GM06990 (cell line): Measurements from ENCODE around the gene ACER3.
"Not testable (repeated sequence)": the region's sequence is repeated elsewhere in the genome, so short reads cannot be mapped to it uniquely, and the experiment has no call there.

Experiments
- DNase-seq: peaks from one replicate; pipeline ENCODE4 v3.0.0-alpha.2; 2011; ENCODE audit not compliant: insufficient read length; ENCODE audit errors: extremely low read depth
- H3K27me3 ChIP-seq: replicated peaks from 2 replicates; pipeline ENCODE4 v1.6.0; 2011; ENCODE audit warnings: low read length; ENCODE audit not compliant: control insufficient read depth, insufficient read depth
- H3K36me3 ChIP-seq: 2 replicates; pipeline ENCODE4 v1.5.1; 2011; ENCODE audit warnings: low read length; ENCODE audit not compliant: control insufficient read depth, insufficient read depth
- H3K4me3 ChIP-seq: replicated peaks from 2 replicates; pipeline ENCODE4 v1.5.1; 2011; ENCODE audit warnings: low read depth, mild to moderate bottlenecking, control low read depth, low read length
- CTCF ChIP-seq: IDR thresholded peaks from 2 replicates; pipeline ENCODE4 v1.5.1; 2011; ENCODE audit warnings: low read length, control low read depth, mild to moderate bottlenecking, inconsistent platforms; ENCODE audit not compliant: insufficient read depth, poor library complexity, severe bottlenecking

ACER3 gene

GRCh38 chr11:77002776-77003175, 142.1 kb downstream of the ACER3 start:
- TF ChIP-seq CTCF = no peak
- no peak for DNase-seq
- Histone ChIP-seq H3K27me3 (no peaks in the 10 kb centered on the region), H3K4me3 (no peak overlapping the region), H3K36me3 (no peaks in the 10 kb centered on the region)

GRCh38 chr11:77003963-77004362, 143.2 kb downstream of the ACER3 start:
- Histone ChIP-seq H3K36me3 (no peaks in the 10 kb centered on the region), H3K27me3 (no peaks in the 10 kb centered on the region), H3K4me3 (no peak overlapping the region)
- DNase-seq = no peak
- TF ChIP-seq CTCF = no peak

GRCh38 chr11:77009533-77010160, 148.9 kb downstream of the ACER3 start:
- no peak for DNase-seq
- Histone ChIP-seq H3K36me3 (no peaks in the 10 kb centered on the region), H3K4me3 (no peak overlapping the region), H3K27me3 (no peaks in the 10 kb centered on the region)
- TF ChIP-seq CTCF = no peak

DNA sequence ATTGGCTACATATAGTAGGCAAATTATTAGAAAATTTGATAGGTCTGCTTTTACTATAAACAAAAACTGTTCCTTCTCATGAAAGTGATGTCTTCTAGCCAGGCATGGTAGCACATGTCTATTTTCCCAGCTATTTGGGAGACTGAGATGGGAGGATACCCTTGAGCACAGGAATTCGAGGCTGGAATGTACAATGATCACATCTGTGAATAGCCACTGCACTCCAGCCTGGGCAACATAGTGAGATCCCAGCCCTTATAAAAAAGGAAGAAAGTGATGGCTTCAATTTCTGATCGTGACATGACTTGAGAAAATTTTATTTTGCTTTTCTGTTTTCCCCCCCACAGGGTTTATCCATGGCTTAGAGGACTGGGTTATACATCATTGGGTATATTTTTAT, 154.0 kb downstream of the ACER3 start:
- H3K36me3 ChIP-seq = no peaks in the 10 kb centered on the region
- no peaks in the 10 kb centered on the region for H3K27me3 ChIP-seq
- DNase-seq = no peak
- no peak overlapping the region for H3K4me3 ChIP-seq
- TF ChIP-seq CTCF = no peak

- not testable (repeated sequence) for DNase-seq, H3K27me3 ChIP-seq, H3K4me3 ChIP-seq, H3K36me3 ChIP-seq
These were observed 157.7 kb downstream of the ACER3 start for GRCh38 chr11:77018396-77018924.

DNA sequence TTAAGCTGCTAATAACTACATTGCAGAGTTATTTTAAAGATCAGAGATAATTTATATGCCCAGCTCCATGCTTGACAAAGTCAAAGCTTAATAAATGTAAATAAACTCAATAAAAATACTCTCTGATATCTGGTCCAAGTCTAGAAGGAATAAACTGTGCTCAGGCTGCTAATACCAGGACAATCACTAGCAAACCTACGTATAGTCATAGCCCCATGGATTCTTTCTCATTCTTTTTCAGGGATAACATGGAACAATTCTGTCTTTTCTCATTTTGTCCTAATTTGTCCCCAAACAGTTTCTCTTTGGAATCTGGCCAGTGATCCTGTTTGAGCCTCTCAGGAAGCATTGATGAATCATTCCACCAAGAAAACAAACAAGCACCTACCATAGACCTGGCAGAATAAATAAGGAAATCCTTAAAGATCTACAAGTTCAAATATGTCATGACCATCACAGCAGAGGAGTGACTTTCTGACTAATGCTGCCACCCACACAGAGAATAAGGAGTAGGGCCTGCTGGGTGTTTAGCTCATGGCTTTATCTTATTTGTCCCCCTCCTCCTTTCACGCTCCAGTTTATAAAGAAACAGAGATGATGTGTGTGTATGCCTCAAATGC, 159.4 kb downstream of the ACER3 start:
- H3K4me3 ChIP-seq = no peak overlapping the region
- TF ChIP-seq CTCF = no peak
- H3K27me3 ChIP-seq = no peaks in the 10 kb centered on the region
- no peak for DNase-seq
- no peaks in the 10 kb centered on the region for H3K36me3 ChIP-seq
